Glutamatergic neuron (in vitro differentiated cells): Measurements from ENCODE around the gene PTPRN2. TPM values are rescaled to one million over a fixed set of nuclear protein-coding genes. Genes with fewer than 3 reads are reported as not detected.

Source experiments
- DNase-seq: peaks from one replicate; pipeline ENCODE4 v3.0.0; 2022
- H3K27ac Mint-ChIP-seq: one replicate; pipeline ENCODE4 v1.8.0; 2020; ENCODE audit warnings: mild to moderate bottlenecking, mixed read lengths, inconsistent platforms; ENCODE audit not compliant: unreplicated experiment
- H3K27me3 Mint-ChIP-seq: one replicate; pipeline ENCODE4 v1.8.0; 2020; ENCODE audit warnings: mild to moderate bottlenecking, moderate library complexity, mixed read lengths, inconsistent platforms; ENCODE audit not compliant: unreplicated experiment
- H3K36me3 Mint-ChIP-seq: one replicate; pipeline ENCODE4 v1.8.0; 2020; ENCODE audit warnings: mild to moderate bottlenecking, mixed read lengths, inconsistent platforms; ENCODE audit not compliant: unreplicated experiment
- H3K4me1 Mint-ChIP-seq: one replicate; pipeline ENCODE4 v1.8.0; 2020; ENCODE audit warnings: mild to moderate bottlenecking, low read depth, mixed read lengths, inconsistent platforms; ENCODE audit not compliant: unreplicated experiment
- H3K4me3 Mint-ChIP-seq: one replicate; pipeline ENCODE4 v1.8.0; 2020; ENCODE audit warnings: mild to moderate bottlenecking, mixed read lengths, inconsistent platforms; ENCODE audit not compliant: unreplicated experiment
- H3K9me3 Mint-ChIP-seq: one replicate; pipeline ENCODE4 v1.8.0; 2020; ENCODE audit warnings: mild to moderate bottlenecking, moderate library complexity, mixed read lengths, inconsistent platforms; ENCODE audit not compliant: unreplicated experiment
- CTCF ChIP-seq: fragments of 200-600 bp; sonication (generic); IDR thresholded peaks from one replicate; pipeline ENCODE4 v1.5.0; 2021; ENCODE audit not compliant: partially characterized antibody, unreplicated experiment
- total RNA-seq: library from RNA; stranded (reverse); fragmentation: NEBNext Ultra II Directional; extraction: Animal tissue kit (Norgen Biotek cat#: 25700); gene quantifications from one replicate; pipeline ENCODE4 v1.2.1, GENCODE V29; 2021; ENCODE audit not compliant: unreplicated experiment

PTPRN2 gene
- total RNA-seq, 1 donor from 2014 or later, result 49.0 TPM

GRCh38 chr7:158031867-158032308 lies 555.7 kb downstream of the PTPRN2 start:
- Mint-ChIP-seq H3K9me3 (peaks cover 20% of the 10 kb centered on the region), H3K27me3 (peaks cover 10% of the 10 kb centered on the region), H3K4me1 (peaks cover 11% of the 10 kb centered on the region), H3K27ac (no peak overlapping the region), H3K4me3 (no peak overlapping the region), H3K36me3 (peaks cover 29% of the 10 kb centered on the region)
- no peak for DNase-seq
- no peak for TF ChIP-seq CTCF

DNA sequence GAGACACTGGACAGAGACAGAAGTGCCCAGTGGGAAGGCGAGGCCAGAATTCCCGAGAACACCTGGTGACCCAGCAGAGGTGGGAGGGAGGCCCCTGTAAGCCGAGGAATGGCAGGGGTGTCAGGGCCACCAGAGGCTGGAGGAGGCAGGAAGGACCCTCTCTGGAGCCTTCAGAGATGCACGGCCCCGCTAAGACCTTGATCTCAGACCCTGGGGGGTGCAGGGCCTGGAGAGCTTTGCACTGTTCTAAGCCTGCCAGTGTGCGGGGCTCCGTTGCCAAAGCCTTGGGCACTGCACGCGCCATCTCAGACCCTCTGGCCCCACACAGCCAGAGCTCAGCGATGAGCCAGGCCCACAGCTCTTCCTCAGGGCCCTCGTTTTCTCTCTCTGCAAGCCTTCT lies 557.1 kb downstream of the PTPRN2 start:
- peaks cover 11% of the 10 kb centered on the region for H3K4me1 Mint-ChIP-seq
- H3K36me3 Mint-ChIP-seq, result peaks cover 29% of the 10 kb centered on the region
- H3K9me3 Mint-ChIP-seq, result peaks cover 22% of the 10 kb centered on the region
- H3K27ac Mint-ChIP-seq, result no peak overlapping the region
- no peak overlapping the region for H3K4me3 Mint-ChIP-seq
- no peak for TF ChIP-seq CTCF
- peaks cover 10% of the 10 kb centered on the region for H3K27me3 Mint-ChIP-seq
- no peak for DNase-seq

DNA sequence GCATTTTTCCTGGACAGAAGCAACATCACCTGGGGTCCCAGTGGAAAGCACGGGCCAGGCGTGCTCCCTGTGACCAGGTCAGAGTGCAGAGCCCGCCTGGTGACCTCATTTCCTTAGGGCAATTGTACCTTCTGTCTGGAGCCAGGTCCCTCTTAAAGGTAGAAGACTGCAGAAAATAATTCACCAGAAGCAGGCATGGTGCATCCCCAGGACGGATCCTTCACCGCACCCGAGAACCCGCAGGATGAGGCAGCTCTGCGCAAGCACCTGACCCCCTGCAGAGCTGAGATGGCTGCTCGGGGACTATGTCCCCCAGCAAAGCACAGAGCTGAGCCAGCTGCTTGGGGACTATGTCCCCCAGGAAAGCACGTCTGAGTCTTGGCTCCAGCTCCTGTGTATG lies 557.6 kb downstream of the PTPRN2 start:
- Mint-ChIP-seq H3K36me3 (peaks cover 29% of the 10 kb centered on the region), H3K4me3 (no peak overlapping the region), H3K4me1 (peaks cover 11% of the 10 kb centered on the region), H3K27ac (no peak overlapping the region), H3K9me3 (peaks cover 22% of the 10 kb centered on the region), H3K27me3 (peaks cover 10% of the 10 kb centered on the region)
- no peak for TF ChIP-seq CTCF
- no peak for DNase-seq

DNA sequence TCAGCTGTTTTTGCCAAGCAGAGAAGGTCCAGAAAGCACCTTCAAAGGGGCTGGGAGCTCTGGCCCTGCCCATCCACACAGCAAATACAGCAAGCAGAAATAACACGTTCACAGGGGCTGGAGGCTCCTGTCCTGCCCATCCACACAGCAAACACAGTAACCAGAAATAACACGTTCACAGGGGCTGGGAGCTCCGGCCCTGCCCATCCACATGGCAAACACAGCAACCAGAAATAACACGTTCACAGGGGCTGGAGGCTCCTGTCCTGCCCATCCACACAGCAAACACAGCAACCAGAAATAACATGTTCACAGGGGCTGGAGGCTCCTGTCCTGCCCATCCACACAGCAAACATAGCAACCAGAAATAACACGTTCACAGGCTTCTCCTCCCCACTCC lies 558.1 kb downstream of the PTPRN2 start:
- H3K9me3 Mint-ChIP-seq, result peaks cover 22% of the 10 kb centered on the region
- no peak overlapping the region for H3K27ac Mint-ChIP-seq
- no peak for DNase-seq
- TF ChIP-seq CTCF, result no peak
- H3K4me1 Mint-ChIP-seq, result peaks cover 11% of the 10 kb centered on the region
- H3K27me3 Mint-ChIP-seq, result peaks cover 10% of the 10 kb centered on the region
- H3K4me3 Mint-ChIP-seq, result no peak overlapping the region
- H3K36me3 Mint-ChIP-seq, result peaks cover 29% of the 10 kb centered on the region

GRCh38 chr7:158028971-158029370 lies 558.7 kb downstream of the PTPRN2 start:
- Mint-ChIP-seq H3K27me3 (peaks cover 13% of the 10 kb centered on the region), H3K9me3 (peaks cover 17% of the 10 kb centered on the region), H3K4me1 (peaks cover 11% of the 10 kb centered on the region), H3K27ac (no peak overlapping the region), H3K36me3 (peaks cover 25% of the 10 kb centered on the region), H3K4me3 (no peak overlapping the region)
- TF ChIP-seq CTCF, result no peak
- DNase-seq, result no peak
